Middle frontal gyrus (tissue), 1 donor: ENCODE data around the gene PDPN.

ENCODE experiments used
- DNase-seq: peaks from one replicate; pipeline ENCODE4 v3.0.0-alpha.2; 2015; ENCODE audit warnings: low spot score; ENCODE audit errors: extremely low spot score

Gene PDPN

DNA sequence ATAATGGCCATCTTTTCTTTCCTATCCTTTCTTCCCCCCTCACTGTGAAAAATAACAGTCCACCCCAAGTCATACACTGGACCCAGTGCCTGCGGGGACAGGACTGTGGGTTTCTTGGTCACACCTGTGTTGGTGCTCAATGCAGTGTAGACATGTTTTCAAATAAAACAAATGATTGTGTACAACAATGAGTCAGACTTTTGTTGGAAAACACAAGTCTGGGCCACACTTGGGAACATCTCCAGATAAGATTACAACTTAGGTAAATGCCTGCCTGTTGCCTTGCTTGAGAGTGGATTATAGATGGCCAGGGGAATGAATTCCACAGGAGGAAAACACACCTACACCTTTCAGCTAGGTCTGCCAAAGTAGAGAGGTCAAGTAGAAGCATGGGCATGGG, 34.1 kb downstream of the PDPN start:
- DNase-seq, result no peak

- DNase-seq, result no peak
These were observed 34.9 kb downstream of the PDPN start for GRCh38 chr1:13618483-13618882.

GRCh38 chr1:13619909-13620308, 36.3 kb downstream of the PDPN start:
- no peak for DNase-seq

- DNase-seq, result no peak
These were observed 37.2 kb downstream of the PDPN start for GRCh38 chr1:13620825-13621224.

DNA sequence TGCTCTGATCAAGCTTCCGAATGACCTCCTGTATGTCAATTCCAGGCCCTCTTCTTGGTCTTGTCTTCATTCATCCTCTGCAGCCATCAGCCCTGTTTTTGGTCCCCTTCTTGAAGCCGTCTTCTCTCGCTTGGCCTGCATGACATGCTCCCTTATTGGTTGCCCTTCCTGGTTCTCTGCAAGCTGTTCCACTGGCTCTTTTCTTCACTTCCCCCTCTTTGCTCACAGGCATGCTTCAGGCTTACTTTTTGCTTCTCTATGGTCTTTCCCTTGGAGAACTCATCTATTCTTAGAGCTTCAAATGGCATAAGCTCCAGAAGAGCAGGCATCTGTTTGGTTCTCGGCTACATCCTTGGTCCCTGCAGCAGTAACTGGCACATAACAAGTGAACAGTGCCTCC, 38.8 kb downstream of the PDPN start:
- no peak for DNase-seq

DNA sequence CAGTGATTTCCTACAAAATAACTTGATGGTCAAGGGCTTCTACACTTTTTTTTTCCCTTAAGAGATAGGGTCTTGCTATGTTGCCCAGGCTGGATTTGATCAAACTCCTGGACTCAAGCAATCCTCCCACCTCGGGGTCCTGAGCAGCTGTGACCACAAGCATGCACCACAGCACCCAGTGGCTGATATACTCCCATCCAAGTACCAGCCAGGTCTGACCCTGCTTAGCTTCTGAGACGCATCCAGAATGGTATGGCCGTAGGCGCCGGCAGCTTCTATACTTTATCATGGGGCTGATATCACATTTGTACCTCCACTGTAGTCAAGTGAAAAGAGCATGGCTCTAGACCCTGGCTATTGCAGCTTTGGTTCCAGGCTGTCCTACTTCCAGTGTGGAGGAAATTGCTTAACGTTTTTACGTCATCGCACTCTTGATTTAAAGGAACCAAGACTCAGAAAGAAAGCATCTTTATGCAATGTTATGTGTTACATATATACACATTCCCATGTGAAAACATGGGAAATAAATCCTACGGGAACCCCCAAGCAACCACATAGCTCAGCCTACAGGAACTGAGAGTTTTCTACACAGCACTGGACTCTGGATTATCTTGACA, 39.5 kb downstream of the PDPN start:
- no peak for DNase-seq

DNA sequence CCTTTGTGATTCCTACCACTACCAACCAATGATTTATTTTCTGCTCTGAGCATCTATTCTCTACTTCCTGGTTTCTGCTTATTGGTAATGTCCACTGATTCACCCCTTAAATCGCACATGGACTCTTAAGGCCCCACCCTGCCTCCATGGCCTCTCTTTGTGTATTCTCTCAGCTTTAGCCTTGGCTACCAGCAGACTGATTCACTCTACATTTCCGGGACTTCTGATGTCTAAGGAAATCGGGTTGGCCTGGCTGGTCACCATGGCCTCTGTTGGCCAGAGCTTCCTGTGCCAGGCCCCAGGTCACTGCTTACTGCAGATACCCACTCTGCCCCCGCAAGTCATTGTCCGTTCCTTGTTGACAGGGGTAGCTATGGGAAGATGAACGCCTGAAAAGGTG, 40.9 kb downstream of the PDPN start:
- DNase-seq, result no peak

GRCh38 chr1:13627127-13627526, 43.5 kb downstream of the PDPN start:
- no peak for DNase-seq

GRCh38 chr1:13628218-13628617, 44.6 kb downstream of the PDPN start:
- no peak for DNase-seq

DNA sequence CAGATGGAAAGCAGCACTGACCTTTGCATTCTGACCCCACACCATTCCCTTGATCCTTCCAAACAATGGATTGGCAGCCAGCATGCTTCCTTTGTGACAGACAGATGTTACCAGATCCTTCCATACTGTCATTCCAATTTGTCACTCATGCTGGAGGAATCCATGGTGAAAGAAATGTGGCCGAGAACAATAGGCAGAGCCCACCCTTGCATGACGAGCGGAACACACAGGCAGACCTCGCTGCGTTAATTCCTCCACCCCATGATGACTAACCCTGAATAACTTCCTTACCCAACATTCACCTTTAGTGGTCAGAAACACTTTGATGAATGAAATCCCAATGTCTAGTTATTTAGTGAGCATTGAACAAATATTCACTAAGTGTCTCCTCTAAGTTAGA, 45.1 kb downstream of the PDPN start:
- DNase-seq, result no peak

DNA sequence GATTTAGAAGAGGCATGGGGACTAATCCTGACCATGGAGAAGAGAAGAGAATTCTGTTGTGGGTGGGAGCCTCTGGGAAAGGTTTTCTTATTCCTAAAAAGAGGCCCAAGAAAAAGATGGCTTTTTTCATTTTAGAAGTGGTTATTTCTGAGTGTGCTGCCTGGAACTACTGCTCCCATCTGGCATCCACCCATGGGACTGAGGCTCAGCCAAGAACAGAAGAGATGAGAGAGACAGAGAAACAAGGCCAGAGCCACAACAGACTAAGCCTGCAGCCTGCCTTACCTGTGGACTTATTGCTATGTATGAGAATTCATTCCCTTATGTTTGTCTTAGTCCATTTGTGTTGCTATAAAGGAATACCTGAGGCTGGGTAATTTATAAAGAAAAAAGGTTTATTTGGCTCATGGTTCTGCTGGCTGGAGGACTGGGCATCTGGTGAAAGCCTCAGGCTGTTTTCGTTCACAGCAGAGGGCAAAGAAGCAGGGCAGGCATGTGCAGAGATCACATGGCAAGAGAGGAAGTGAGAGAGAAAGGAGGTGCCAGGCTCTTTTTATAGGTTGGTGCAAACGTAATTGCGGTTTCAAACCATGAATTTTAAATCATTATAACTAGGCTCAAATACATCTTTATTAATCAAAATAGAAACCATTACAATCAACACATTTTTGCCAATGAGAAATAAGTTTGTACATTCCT, 58.8 kb downstream of the PDPN start:
- DNase-seq, result no peak

DNA sequence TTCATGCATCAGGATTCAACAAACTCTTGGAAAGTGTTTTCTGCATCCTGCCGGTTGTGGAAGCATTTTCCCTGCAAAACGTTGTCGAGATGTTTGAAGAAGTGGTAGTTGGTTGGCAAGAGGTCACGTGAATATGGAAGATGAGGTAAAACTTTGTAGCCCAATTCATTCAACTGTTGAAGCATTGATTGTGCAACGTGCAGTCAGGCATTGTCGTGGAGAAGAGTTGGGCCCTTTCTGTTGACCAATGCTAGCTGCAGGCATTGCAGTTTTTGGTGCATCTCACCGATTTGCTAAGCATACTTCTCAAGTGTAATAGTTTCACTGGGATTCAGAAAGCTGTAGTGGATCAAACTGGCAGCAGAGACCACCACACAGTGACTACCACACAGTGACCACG, 59.4 kb downstream of the PDPN start:
- no peak for DNase-seq

DNA sequence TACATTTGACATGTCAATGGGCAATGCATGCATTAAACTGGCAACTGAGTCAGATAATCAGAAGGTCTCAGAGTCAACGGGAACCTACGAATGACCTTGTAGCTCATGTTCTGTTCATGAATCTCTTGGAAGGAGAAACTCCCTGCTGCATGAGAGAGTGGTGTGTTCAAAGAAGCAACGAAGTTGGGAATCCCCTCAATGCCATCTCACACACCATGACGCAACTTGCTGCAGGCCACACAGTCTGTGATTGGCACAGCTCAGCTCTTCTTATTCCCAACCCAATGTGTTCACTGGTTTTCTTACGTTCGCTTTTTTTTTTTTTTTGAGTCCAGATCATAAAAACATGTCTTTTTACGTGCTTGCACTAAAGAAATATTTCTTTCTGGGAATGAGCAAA, 62.9 kb downstream of the PDPN start:
- DNase-seq, result no peak

DNA sequence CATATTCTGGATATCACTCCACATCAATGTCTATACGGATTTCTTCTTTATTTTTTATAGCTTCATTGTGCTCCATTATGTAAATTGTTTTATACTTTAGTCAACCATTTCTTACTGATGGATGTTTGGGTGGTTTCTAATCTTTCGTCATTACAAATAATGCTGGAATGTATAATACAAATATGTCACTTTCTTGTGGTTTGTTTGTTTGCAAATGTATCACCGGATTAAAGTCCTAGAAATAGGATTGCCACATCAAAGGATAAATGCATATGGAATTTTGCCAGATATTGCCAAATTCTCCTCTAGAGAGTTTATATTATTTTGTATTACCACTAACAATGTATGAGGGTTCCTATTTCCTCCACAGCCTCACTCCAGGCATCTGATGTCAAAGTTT, 67.6 kb downstream of the PDPN start:
- no peak for DNase-seq

GRCh38 chr1:13652238-13652637, 68.6 kb downstream of the PDPN start:
- DNase-seq, result no peak

GRCh38 chr1:13661539-13661938, 77.9 kb downstream of the PDPN start:
- no peak for DNase-seq

- no peak for DNase-seq
These were observed 78.9 kb downstream of the PDPN start for GRCh38 chr1:13662493-13662892.

DNA sequence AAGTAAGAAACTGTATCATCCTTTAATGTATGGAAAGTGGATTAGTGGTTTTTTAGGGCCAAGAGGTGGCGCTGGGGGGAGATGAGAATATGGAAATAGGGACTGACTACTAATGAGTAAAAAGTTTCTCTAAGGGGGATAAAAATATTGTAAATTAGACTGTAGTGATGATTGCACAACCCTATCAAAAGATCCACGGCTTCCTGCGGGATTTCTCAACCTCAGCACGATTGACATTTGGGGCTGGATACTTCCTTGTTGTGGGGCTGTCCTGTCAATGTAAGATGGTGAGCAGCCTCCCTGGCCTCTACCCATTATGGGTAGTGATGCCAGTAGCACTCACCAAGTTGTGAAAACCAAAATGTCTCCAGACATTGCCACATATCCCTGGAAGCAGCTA, 80.3 kb downstream of the PDPN start:
- DNase-seq, result no peak

- no peak for DNase-seq
These were observed 80.8 kb downstream of the PDPN start for GRCh38 chr1:13664451-13664850.

GRCh38 chr1:13666317-13666716, 82.7 kb downstream of the PDPN start:
- no peak for DNase-seq
